ENCODE data around the gene MAPKAPK2. TPM values are rescaled to one million over a fixed set of nuclear protein-coding genes. Genes with fewer than 3 reads are reported as not detected.

Gene MAPKAPK2
- total RNA-seq, 1 donor from 2014 or later: 98.5 TPM

- intact Hi-C loops (cut with micrococcal nuclease): loop anchor here (10.0 kb wide), 1 partner anchor 1143 kb away; no protein-coding TSS in a partner anchor
Measured at GRCh38 chr1:206681359-206681758, 3.3 kb upstream of the MAPKAPK2 start.

DNA sequence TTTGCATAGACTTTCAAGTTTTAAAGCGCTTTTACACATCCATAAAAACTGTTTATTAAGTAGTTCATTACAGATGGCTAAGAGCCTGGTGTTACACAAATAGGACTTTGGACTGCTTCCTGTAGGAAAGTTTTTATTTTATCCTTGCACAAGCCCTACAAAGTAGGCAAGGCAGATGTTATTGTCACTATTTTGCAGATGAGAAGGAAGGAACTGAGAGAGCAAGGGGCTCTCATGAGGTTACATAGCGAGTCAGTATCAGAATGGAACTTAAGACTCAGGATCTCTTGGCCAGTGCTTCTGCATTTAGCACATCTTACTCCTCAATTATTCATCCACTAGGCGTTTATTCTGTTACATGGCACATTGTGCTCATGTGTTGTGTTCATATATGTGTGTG lies 2.6 kb upstream of the MAPKAPK2 start:
- intact Hi-C loops (cut with micrococcal nuclease): loop anchor here (10.0 kb wide), 1 partner anchor 1143 kb away; no protein-coding TSS in a partner anchor

DNA sequence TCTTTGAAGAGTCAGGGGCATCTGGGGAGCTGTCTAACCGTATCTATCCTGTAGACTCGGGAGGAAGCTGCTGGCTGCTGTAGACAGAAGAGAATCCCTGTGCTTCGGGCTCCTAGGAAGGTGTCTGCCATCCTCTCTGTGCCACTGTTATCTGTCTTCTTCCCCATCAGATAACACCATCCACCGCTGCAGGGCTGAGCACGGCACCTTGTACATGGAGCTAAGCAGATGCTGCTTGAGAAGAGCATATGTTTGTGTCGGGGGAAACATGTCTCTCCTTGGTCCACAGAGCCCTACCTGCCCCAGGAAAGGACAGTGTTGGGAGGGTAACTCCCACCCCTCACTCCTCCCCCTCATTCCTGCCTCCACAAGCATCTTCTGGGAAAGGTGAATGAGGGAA lies 1.4 kb upstream of the MAPKAPK2 start:
- intact Hi-C loops (cut with micrococcal nuclease): loop anchor here (10.0 kb wide), 1 partner anchor 1141 kb away; no protein-coding TSS in a partner anchor

DNA sequence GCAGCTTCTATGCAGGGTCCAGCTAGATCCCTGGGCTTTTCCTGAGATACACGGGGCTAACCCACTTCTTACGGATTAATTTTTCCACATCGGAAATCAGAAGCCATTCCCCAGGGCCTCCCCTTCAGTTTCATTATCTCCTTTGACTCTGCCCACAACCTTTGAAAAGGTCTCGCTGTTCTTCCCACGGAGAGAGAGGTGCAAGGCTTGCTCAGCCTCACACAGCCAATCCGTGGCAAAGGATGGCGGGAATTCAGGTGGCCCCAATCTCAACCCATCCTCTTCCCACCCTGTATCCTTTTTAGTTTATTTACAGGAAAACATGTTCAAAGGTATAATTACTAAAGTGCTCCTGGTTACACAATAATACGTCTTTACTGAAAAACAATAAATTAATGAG lies 702 bp upstream of the MAPKAPK2 start:
- intact Hi-C loops (cut with micrococcal nuclease): loop anchor here (2.0 to 10.0 kb wide), 3 partner anchors 121 to 1141 kb away; partner anchors contain the start of gene RASSF5

GRCh38 chr1:206685334-206685768 lies 646 bp downstream of the MAPKAPK2 start:
- intact Hi-C loops (cut with micrococcal nuclease): loop anchor here (2.0 to 10.0 kb wide), 4 partner anchors 123 to 1139 kb away; partner anchors contain the start of genes PFKFB2, RASSF5 and YOD1

- intact Hi-C loops (cut with micrococcal nuclease): loop anchor here (1.0 to 10.0 kb wide), 8 partner anchors 17 to 1139 kb away; partner anchors contain the start of genes DYRK3, EIF2D, PFKFB2 and RASSF5
Measured at GRCh38 chr1:206685769-206686477, 1.2 kb downstream of the MAPKAPK2 start.

DNA sequence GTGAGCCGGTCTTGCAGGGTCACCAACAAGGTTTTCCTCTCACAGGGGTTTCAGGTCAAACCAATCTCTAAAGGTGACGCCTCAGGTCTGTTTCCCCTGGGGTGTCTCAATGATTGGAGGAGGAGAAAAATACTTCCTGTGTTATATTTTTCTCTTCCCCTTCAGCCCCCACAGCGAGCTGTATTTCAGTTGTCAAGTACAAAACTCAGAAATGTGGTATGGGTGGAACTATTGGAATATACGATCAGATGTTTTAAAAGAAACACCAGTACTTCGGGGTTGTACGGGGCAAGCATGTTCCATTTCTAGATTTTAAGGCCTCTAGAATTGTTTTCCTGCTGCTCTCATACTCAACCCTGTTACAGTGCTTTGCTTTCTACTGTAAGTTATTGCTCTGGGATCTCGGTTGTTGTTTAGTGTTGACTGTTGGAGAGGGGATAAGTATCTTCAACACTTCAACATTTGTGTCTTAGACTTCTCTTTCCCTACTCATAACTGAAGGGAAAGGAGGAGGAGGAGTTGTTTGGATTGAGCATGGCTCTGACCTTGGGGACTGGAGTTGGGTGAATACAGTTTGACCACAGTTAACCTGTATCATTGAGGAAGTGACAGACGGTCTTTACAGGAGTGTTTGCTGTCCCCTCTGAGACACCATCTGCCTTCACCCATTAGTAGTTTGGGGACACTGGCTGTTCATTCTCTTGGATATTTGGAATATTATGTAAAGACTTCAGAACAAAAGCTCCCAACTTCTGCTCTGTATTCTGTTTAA lies 2.0 kb downstream of the MAPKAPK2 start:
- intact Hi-C loops (cut with micrococcal nuclease): loop anchor here (1.0 to 10.0 kb wide), 6 partner anchors 17 to 1138 kb away; partner anchors contain the start of genes DYRK3, EIF2D, PFKFB2 and YOD1

GRCh38 chr1:206687251-206687914 lies 2.7 kb downstream of the MAPKAPK2 start:
- intact Hi-C loops (cut with micrococcal nuclease): loop anchor here (2.0 to 10.0 kb wide), 3 partner anchors 39 to 1137 kb away; partner anchors contain the start of genes PFKFB2 and YOD1

DNA sequence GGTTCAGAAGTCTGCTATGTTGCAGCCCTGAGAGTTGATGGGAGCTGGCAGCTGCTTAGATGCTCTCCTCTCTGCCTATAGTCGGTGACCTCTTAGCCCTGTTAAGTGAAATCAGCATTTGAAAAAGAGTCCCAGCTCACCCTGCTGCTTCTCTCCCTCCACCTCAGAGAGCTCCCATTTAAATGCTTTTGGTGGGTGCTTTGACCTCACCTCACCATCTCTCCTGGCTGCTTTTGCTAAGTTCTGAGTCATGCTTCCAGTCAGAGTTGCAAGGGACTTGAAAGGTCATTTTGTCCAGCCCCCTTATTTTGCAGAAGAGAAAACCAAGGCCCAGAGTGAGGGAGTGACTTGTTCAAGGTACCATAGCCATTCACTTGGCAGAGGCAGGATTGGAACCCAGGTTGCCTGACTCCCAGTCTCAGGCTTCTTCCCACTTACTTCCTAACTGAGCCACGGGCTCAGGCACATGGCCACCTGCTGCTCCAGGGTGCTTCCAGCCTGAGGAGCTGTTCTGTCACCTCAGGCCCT lies 3.3 kb downstream of the MAPKAPK2 start:
- intact Hi-C loops (cut with micrococcal nuclease): loop anchor here (2.0 to 10.0 kb wide), 3 partner anchors 39 to 1137 kb away; partner anchors contain the start of genes PFKFB2 and YOD1

- intact Hi-C loops (cut with micrococcal nuclease): no loop called here
Measured at GRCh38 chr1:206690516-206690915, 5.8 kb downstream of the MAPKAPK2 start.

DNA sequence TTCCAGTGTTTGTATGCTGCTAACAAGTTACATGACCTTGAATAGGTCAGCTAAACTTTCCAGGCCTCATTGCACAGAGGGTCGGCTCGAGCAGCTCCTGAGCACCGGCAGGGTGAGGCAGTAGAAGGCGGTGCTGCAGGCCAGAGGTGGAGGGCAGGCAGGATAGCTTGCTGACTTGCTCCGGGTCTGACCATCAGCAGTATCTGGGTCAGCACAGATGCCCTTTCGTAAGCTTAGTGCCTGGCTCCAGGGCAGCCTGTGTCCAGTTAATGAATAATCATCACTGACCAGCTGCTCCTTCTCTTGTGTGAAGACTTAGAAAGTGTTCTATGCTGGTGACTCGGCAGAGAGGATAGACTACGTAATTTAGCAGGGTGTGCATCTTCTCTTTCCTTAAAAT lies 6.9 kb downstream of the MAPKAPK2 start:
- intact Hi-C loops (cut with micrococcal nuclease): no loop called here

DNA sequence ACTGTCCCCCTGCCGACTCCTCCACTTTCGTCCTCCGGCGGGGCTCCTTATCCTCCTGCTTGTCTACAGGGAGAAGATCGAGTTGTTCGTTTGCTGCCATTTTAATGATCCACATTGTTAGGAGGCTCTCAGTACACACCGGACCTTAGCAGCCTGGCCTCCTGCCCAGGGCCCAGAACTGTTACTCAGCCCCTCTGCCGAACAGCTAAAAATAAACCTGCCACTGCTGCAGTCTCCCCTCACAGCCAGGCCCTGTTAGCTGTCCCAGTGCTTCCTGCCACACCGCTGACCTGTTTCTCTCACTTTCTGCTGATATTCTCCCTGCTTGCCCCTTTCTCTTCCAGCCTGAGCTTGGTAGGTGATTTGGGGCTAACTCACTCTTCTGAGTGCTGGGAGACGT lies 8.3 kb downstream of the MAPKAPK2 start:
- intact Hi-C loops (cut with micrococcal nuclease): no loop called here

DNA sequence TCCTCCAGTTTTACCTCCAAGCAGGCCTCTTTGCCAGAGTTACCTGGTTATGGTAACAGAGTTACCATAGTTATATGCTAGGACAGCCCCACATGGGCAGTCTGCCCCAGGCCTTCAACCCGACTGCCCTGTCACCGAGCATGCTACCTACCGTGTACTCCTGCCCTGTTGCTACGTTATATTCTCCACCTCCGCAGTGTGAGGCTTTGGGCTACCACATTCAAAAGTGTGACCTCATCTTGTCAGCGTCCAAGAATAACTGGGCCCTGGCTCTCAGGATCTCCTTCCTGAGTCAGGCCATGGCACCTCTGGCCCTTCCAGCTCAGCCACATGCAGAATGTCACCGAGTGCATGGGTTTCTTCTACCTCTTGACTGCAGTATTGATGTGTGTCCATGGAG lies 8.9 kb downstream of the MAPKAPK2 start:
- intact Hi-C loops (cut with micrococcal nuclease): no loop called here

GRCh38 chr1:206694171-206695124 lies 9.7 kb downstream of the MAPKAPK2 start:
- intact Hi-C loops (cut with micrococcal nuclease): no loop called here

GRCh38 chr1:206695733-206696132 lies 11.0 kb downstream of the MAPKAPK2 start:
- intact Hi-C loops (cut with micrococcal nuclease): no loop called here

DNA sequence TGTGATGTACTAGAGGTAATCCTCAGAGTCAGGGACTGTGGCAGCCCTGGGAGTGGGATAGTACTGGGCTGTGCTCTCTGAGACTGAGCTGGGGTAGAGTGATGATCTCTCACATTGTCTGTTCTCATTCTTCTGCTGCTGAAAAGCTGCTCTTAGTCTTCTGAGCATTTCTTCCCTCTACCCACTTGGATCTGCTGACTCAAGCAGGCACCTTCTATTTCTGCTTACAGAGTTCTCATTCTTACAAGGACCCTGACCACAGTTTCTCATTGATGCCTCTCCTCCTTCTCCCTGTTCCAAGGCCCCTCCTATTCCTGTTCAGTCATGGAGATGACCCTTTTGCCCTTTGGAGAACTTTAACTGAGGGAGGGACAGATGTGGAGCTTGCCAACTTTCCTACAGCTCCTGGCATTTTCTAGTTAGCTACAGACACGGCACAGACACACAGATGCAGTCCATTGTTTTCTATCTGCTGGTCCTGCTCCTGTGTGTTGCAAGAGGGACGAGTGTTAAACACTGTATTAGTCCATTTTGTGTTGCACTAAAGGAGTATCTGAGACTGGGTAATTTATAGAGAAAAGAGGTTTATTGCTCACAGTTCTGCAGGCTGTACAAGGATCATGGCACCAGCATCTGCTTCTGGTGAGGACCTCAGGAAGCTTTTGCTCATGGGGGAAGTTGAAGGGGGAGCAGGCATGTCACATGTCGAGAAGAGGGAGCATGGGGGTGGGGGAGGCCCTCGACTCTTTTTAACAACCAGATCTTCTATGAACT lies 12.3 kb downstream of the MAPKAPK2 start:
- intact Hi-C loops (cut with micrococcal nuclease): no loop called here

- intact Hi-C loops (cut with micrococcal nuclease): no loop called here
Measured at GRCh38 chr1:206698011-206698410, 13.3 kb downstream of the MAPKAPK2 start.

- intact Hi-C loops (cut with micrococcal nuclease): no loop called here
Measured at GRCh38 chr1:206699000-206699586, 14.4 kb downstream of the MAPKAPK2 start.

- intact Hi-C loops (cut with micrococcal nuclease): no loop called here
Measured at GRCh38 chr1:206699626-206700025, 14.9 kb downstream of the MAPKAPK2 start.
